SK-N-SH treated with all-trans-retinoic acid at 6 μM for 48 hours (cell line): ENCODE measurements around the gene ARHGAP22.

Experiments used
- ATAC-seq: fragments of 200-7000 bp; cut with Tn5 transposase; 3 replicates; pipeline ENCODE4 v1.9.1; 2020; ENCODE audit warnings: mild to moderate bottlenecking, moderate library complexity
- ARNTL ChIP-seq: fragments of 450-650 bp; formaldehyde crosslinking; IDR thresholded peaks from 2 replicates; pipeline ENCODE4 v1.5.0; 2020; ENCODE audit warnings: low read depth, mild to moderate bottlenecking, moderate library complexity, borderline replicate concordance
- CSDC2 ChIP-seq: fragments of 250-450 bp; sonication (Bioruptor Pico); IDR thresholded peaks from 2 replicates; pipeline ENCODE4 v1.5.0; 2020; ENCODE audit warnings: mild to moderate bottlenecking, moderate library complexity
- ESRRG ChIP-seq: fragments of 250-450 bp; sonication (Bioruptor Pico); IDR thresholded peaks from 2 replicates; pipeline ENCODE4 v1.6.1; 2021; ENCODE audit warnings: mild to moderate bottlenecking
- ISL1 ChIP-seq: fragments of 250-450 bp; sonication (Bioruptor Pico); IDR thresholded peaks from 2 replicates; pipeline ENCODE4 v2.1.2; 2022; ENCODE audit warnings: mild to moderate bottlenecking, moderate library complexity
- OSR1 ChIP-seq: fragments of 250-450 bp; sonication (Bioruptor Pico); IDR thresholded peaks from 2 replicates; pipeline ENCODE4 v1.8.0; 2022; ENCODE audit warnings: moderate library complexity, mild to moderate bottlenecking, inconsistent platforms
- PATZ1 ChIP-seq: fragments of 250-450 bp; sonication (Bioruptor Pico); IDR thresholded peaks from 2 replicates; pipeline ENCODE4 v1.8.0; 2020; ENCODE audit warnings: mild to moderate bottlenecking, moderate library complexity, borderline replicate concordance
- PPARA ChIP-seq: fragments of 250-450 bp; sonication (Bioruptor Pico); IDR thresholded peaks from 2 replicates; pipeline ENCODE4 v1.5.0; 2020; ENCODE audit warnings: mild to moderate bottlenecking, borderline replicate concordance
- RARB ChIP-seq: fragments of 250-450 bp; sonication (Bioruptor Pico); IDR thresholded peaks from 2 replicates; pipeline ENCODE4 v1.8.0; 2021; ENCODE audit warnings: mild to moderate bottlenecking, moderate library complexity
- SNAI2 ChIP-seq: fragments of 250-450 bp; sonication (Bioruptor Pico); IDR thresholded peaks from 2 replicates; pipeline ENCODE4 v1.5.0; 2020; ENCODE audit warnings: mild to moderate bottlenecking, moderate library complexity
- TCF4 ChIP-seq: fragments of 250-450 bp; sonication (Bioruptor Pico); IDR thresholded peaks from 2 replicates; pipeline ENCODE4 v1.8.0; 2021; ENCODE audit warnings: mild to moderate bottlenecking, moderate library complexity, borderline replicate concordance
- TOX ChIP-seq: fragments of 250-450 bp; sonication (Bioruptor Pico); IDR thresholded peaks from 2 replicates; pipeline ENCODE4 v1.8.0; 2021; ENCODE audit warnings: mild to moderate bottlenecking, moderate library complexity, borderline replicate concordance
- TSHZ2 ChIP-seq: fragments of 250-450 bp; sonication (Bioruptor Pico); IDR thresholded peaks from 2 replicates; pipeline ENCODE4 v1.5.0; 2020; ENCODE audit warnings: mild to moderate bottlenecking, moderate library complexity
- ZFP30 ChIP-seq: fragments of 450-650 bp; formaldehyde crosslinking; IDR thresholded peaks from 2 replicates; pipeline ENCODE4 v1.5.0; 2022; ENCODE audit warnings: mild to moderate bottlenecking, moderate library complexity
- ZNF565 ChIP-seq: fragments of 450-650 bp; formaldehyde crosslinking; conservative IDR thresholded peaks from 2 replicates; pipeline ENCODE4 v1.5.0; 2020; ENCODE audit warnings: low read depth, mild to moderate bottlenecking, moderate library complexity
- ZNF70 ChIP-seq: fragments of 450-650 bp; formaldehyde crosslinking; IDR thresholded peaks from 2 replicates; pipeline ENCODE4 v1.5.0; 2020; ENCODE audit warnings: mild to moderate bottlenecking, moderate library complexity
- ZNF8 ChIP-seq: fragments of 450-650 bp; formaldehyde crosslinking; IDR thresholded peaks from 2 replicates; pipeline ENCODE4 v1.5.0; 2020; ENCODE audit warnings: mild to moderate bottlenecking, moderate library complexity
- TF ChIP-seq, protein P1 (sequence below): fragments of 250-450 bp; sonication (Bioruptor Pico); IDR thresholded peaks from 2 replicates; pipeline ENCODE4 v1.8.0; 2021; ENCODE audit warnings: low read depth, mild to moderate bottlenecking, moderate library complexity, borderline replicate concordance
- TF ChIP-seq, protein P2 (sequence below): fragments of 250-450 bp; sonication (Bioruptor Pico); IDR thresholded peaks from 2 replicates; pipeline ENCODE4 v1.5.1; 2021; ENCODE audit warnings: mild to moderate bottlenecking, moderate library complexity
- TF ChIP-seq, protein P3 (sequence below): fragments of 250-450 bp; sonication (Bioruptor Pico); IDR thresholded peaks from 2 replicates; pipeline ENCODE4 v1.5.1; 2020; ENCODE audit warnings: low read depth, mild to moderate bottlenecking, moderate library complexity

ARHGAP22 gene

GRCh38 chr10:48554246-48554645 is 50.6 kb downstream of the ARHGAP22 start:
- TF ChIP-seq, protein P1, sequence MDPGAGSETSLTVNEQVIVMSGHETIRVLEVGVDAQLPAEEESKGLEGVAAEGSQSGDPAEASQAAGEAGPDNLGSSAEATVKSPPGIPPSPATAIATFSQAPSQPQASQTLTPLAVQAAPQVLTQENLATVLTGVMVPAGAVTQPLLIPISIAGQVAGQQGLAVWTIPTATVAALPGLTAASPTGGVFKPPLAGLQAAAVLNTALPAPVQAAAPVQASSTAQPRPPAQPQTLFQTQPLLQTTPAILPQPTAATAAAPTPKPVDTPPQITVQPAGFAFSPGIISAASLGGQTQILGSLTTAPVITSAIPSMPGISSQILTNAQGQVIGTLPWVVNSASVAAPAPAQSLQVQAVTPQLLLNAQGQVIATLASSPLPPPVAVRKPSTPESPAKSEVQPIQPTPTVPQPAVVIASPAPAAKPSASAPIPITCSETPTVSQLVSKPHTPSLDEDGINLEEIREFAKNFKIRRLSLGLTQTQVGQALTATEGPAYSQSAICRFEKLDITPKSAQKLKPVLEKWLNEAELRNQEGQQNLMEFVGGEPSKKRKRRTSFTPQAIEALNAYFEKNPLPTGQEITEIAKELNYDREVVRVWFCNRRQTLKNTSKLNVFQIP (CRISPR knock-in tag) = no peak
- TF ChIP-seq, protein P2, sequence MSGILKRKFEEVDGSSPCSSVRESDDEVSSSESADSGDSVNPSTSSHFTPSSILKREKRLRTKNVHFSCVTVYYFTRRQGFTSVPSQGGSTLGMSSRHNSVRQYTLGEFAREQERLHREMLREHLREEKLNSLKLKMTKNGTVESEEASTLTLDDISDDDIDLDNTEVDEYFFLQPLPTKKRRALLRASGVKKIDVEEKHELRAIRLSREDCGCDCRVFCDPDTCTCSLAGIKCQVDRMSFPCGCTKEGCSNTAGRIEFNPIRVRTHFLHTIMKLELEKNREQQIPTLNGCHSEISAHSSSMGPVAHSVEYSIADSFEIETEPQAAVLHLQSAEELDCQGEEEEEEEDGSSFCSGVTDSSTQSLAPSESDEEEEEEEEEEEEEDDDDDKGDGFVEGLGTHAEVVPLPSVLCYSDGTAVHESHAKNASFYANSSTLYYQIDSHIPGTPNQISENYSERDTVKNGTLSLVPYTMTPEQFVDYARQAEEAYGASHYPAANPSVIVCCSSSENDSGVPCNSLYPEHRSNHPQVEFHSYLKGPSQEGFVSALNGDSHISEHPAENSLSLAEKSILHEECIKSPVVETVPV (CRISPR knock-in tag) = no peak
- no peak for TF ChIP-seq PPARA (CRISPR knock-in tag)
- TF ChIP-seq TCF4 = no peak
- no peak for TF ChIP-seq OSR1
- no peak for TF ChIP-seq ZNF70 (CRISPR knock-in tag)
- TF ChIP-seq TSHZ2 (CRISPR knock-in tag) = no peak
- no peak for TF ChIP-seq ISL1 (CRISPR knock-in tag)
- no peak for TF ChIP-seq ZFP30 (CRISPR knock-in tag)
- no peak for TF ChIP-seq ARNTL (CRISPR knock-in tag)
- no peak for TF ChIP-seq TOX (CRISPR knock-in tag)
- TF ChIP-seq SNAI2 = no peak
- TF ChIP-seq ZNF8 (CRISPR knock-in tag) = no peak
- TF ChIP-seq, protein P3, sequence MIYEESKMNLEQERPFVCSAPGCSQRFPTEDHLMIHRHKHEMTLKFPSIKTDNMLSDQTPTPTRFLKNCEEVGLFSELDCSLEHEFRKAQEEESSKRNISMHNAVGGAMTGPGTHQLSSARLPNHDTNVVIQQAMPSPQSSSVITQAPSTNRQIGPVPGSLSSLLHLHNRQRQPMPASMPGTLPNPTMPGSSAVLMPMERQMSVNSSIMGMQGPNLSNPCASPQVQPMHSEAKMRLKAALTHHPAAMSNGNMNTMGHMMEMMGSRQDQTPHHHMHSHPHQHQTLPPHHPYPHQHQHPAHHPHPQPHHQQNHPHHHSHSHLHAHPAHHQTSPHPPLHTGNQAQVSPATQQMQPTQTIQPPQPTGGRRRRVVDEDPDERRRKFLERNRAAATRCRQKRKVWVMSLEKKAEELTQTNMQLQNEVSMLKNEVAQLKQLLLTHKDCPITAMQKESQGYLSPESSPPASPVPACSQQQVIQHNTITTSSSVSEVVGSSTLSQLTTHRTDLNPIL (CRISPR knock-in tag) = no peak
- TF ChIP-seq PATZ1 (CRISPR knock-in tag) = no peak
- TF ChIP-seq CSDC2 (CRISPR knock-in tag) = no peak
- ATAC-seq = no peak

GRCh38 chr10:48552946-48553564 is 51.8 kb downstream of the ARHGAP22 start:
- no peak for ATAC-seq
- TF ChIP-seq OSR1 = no peak
- no peak for TF ChIP-seq ZFP30 (CRISPR knock-in tag)
- no peak for TF ChIP-seq ESRRG (CRISPR knock-in tag)
- TF ChIP-seq ISL1 (CRISPR knock-in tag) = no peak
- no peak for TF ChIP-seq PPARA (CRISPR knock-in tag)
- no peak for TF ChIP-seq ZNF565 (CRISPR knock-in tag)
- TF ChIP-seq RARB = no peak
- TF ChIP-seq, protein P2 (CRISPR knock-in tag) = no peak
- no peak for TF ChIP-seq TCF4
- TF ChIP-seq SNAI2 = no peak
- TF ChIP-seq PATZ1 (CRISPR knock-in tag) = no peak
- TF ChIP-seq ZNF8 (CRISPR knock-in tag) = no peak
